DOHH2 (cell line): ENCODE measurements around the gene PTPN14.

ENCODE experiments used
- H3F3A ChIP-seq: fragments of 200-600 bp; sonication (generic), shearing (Covaris generic); 2 replicates; pipeline ENCODE4 v1.6.0; 2016; ENCODE audit warnings: antibody characterized with exemption, mild to moderate bottlenecking; ENCODE audit not compliant: control insufficient read depth, insufficient read depth
- H3K27ac ChIP-seq: fragments of 200-600 bp; sonication (generic); 2 replicates; pipeline ENCODE4 v1.5.1; 2014; ENCODE audit warnings: low read depth, mild to moderate bottlenecking, low read length, moderate library complexity
- H3K27me3 ChIP-seq: fragments of 200-600 bp; sonication (generic); 2 replicates; pipeline ENCODE4 v1.6.1; 2014; ENCODE audit warnings: mild to moderate bottlenecking, low read length, mixed read lengths; ENCODE audit not compliant: control insufficient read depth
- H3K36me3 ChIP-seq: fragments of 200-600 bp; sonication (generic); 2 replicates; pipeline ENCODE4 v1.6.1; 2014; ENCODE audit warnings: mild to moderate bottlenecking, low read length, moderate library complexity, mixed read lengths; ENCODE audit not compliant: control insufficient read depth
- H3K4me1 ChIP-seq: fragments of 200-600 bp; sonication (generic); 2 replicates; pipeline ENCODE4 v1.6.1; 2014; ENCODE audit warnings: mild to moderate bottlenecking, low read length, mixed read lengths; ENCODE audit not compliant: control insufficient read depth
- H3K4me2 ChIP-seq: fragments of 200-600 bp; sonication (generic); 2 replicates; pipeline ENCODE4 v1.6.0; 2014; ENCODE audit warnings: mild to moderate bottlenecking, low read length, moderate library complexity
- H3K4me3 ChIP-seq: fragments of 200-600 bp; sonication (generic); 2 replicates; pipeline ENCODE4 v1.5.1; 2014; ENCODE audit warnings: mild to moderate bottlenecking, low read length, mixed read lengths
- H3K79me2 ChIP-seq: fragments of 200-600 bp; sonication (generic); 2 replicates; pipeline ENCODE4 v1.6.1; 2014; ENCODE audit warnings: mild to moderate bottlenecking, low read length, mixed read lengths; ENCODE audit not compliant: control insufficient read depth
- H3K9me2 ChIP-seq: fragments of 200-600 bp; sonication (generic); replicated peaks from 2 replicates; pipeline ENCODE4 v1.6.1; 2014; ENCODE audit warnings: mild to moderate bottlenecking, low read length, mixed read lengths; ENCODE audit not compliant: control insufficient read depth
- H3K9me3 ChIP-seq: fragments of 200-600 bp; sonication (generic); 2 replicates; pipeline ENCODE4 v1.6.1; 2014; ENCODE audit warnings: antibody characterized with exemption, low read length, mixed read lengths; ENCODE audit not compliant: control insufficient read depth, insufficient read depth
- H4K20me1 ChIP-seq: fragments of 200-600 bp; sonication (generic); 2 replicates; pipeline ENCODE4 v1.6.0; 2014; ENCODE audit warnings: low read depth, mild to moderate bottlenecking, antibody characterized with exemption, low read length, moderate library complexity; ENCODE audit not compliant: control insufficient read depth, insufficient read depth
- EZH2phosphoT487 ChIP-seq: fragments of 200-600 bp; sonication (generic); IDR thresholded peaks from 2 replicates; pipeline ENCODE4 v1.6.1; 2017; ENCODE audit warnings: borderline replicate concordance, mild to moderate bottlenecking, antibody characterized with exemption, low read length, moderate library complexity, mixed read lengths
- TF ChIP-seq, protein P1 (sequence below): fragments of 200-600 bp; sonication (generic); IDR thresholded peaks from one replicate; pipeline ENCODE4 v1.5.1; 2014; ENCODE audit warnings: antibody characterized with exemption, mild to moderate bottlenecking, low read depth, low read length; ENCODE audit not compliant: poor library complexity, severe bottlenecking

Gene PTPN14

GRCh38 chr1:214563881-214564280, 12.5 kb upstream of the PTPN14 start:
- Histone ChIP-seq H3K4me1 (no peaks in the 10 kb centered on the region), H4K20me1 (no peaks in the 10 kb centered on the region), H3K27ac (no peak overlapping the region), H3K36me3 (no peaks in the 10 kb centered on the region), H3K4me2 (no peak overlapping the region), H3K4me3 (no peak overlapping the region), H3K79me2 (no peaks in the 10 kb centered on the region), H3F3A (no peaks in the 10 kb centered on the region), H3K9me3 (no peaks in the 10 kb centered on the region), H3K9me2 (no peaks in the 10 kb centered on the region), H3K27me3 (no peaks in the 10 kb centered on the region)
- TF ChIP-seq, protein P1, sequence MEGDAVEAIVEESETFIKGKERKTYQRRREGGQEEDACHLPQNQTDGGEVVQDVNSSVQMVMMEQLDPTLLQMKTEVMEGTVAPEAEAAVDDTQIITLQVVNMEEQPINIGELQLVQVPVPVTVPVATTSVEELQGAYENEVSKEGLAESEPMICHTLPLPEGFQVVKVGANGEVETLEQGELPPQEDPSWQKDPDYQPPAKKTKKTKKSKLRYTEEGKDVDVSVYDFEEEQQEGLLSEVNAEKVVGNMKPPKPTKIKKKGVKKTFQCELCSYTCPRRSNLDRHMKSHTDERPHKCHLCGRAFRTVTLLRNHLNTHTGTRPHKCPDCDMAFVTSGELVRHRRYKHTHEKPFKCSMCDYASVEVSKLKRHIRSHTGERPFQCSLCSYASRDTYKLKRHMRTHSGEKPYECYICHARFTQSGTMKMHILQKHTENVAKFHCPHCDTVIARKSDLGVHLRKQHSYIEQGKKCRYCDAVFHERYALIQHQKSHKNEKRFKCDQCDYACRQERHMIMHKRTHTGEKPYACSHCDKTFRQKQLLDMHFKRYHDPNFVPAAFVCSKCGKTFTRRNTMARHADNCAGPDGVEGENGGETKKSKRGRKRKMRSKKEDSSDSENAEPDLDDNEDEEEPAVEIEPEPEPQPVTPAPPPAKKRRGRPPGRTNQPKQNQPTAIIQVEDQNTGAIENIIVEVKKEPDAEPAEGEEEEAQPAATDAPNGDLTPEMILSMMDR, result no peak
- no peak for TF ChIP-seq EZH2phosphoT487

GRCh38 chr1:214557952-214558735, 6.7 kb upstream of the PTPN14 start:
- Histone ChIP-seq H3F3A (no peaks in the 10 kb centered on the region), H3K36me3 (no peaks in the 10 kb centered on the region), H3K27me3 (no peaks in the 10 kb centered on the region), H3K9me2 (no peaks in the 10 kb centered on the region), H3K4me2 (no peak overlapping the region), H4K20me1 (no peaks in the 10 kb centered on the region), H3K4me1 (0 out of 2 replicates have a peak, but pooled peaks cover 3% of the 10 kb centered on the region), H3K79me2 (no peaks in the 10 kb centered on the region), H3K27ac (no peak overlapping the region), H3K4me3 (no peak overlapping the region), H3K9me3 (no peaks in the 10 kb centered on the region)
- TF ChIP-seq EZH2phosphoT487, result no peak
- TF ChIP-seq, protein P1, result no peak

GRCh38 chr1:214553142-214553710, 1.8 kb upstream of the PTPN14 start:
- Histone ChIP-seq H3K4me2 (no peak overlapping the region), H3K9me2 (no peaks in the 10 kb centered on the region), H3K4me3 (no peak overlapping the region), H3K4me1 (0 out of 2 replicates have a peak, but pooled peaks cover 2% of the 10 kb centered on the region), H3K79me2 (no peaks in the 10 kb centered on the region), H3K27me3 (no peaks in the 10 kb centered on the region), H3K9me3 (no peaks in the 10 kb centered on the region), H3K27ac (no peak overlapping the region), H3F3A (no peaks in the 10 kb centered on the region), H3K36me3 (no peaks in the 10 kb centered on the region), H4K20me1 (no peaks in the 10 kb centered on the region)
- TF ChIP-seq, protein P1, result no peak
- TF ChIP-seq EZH2phosphoT487, result no peak
